HepG2 (cell line): Measurements from ENCODE around the gene TJP3. TPM values are rescaled to one million over a fixed set of nuclear protein-coding genes. Genes with fewer than 3 reads are reported as not detected.

Source experiments
- ARNT2 ChIP-seq: sonication (generic); formaldehyde crosslinking; IDR thresholded peaks from 2 replicates; pipeline ENCODE4 v1.8.0; 2022; ENCODE audit warnings: mild to moderate bottlenecking, low read depth, missing genetic modification reagents, moderate library complexity
- BRF2 ChIP-seq: sonication (generic); formaldehyde crosslinking; IDR thresholded peaks from 2 replicates; pipeline ENCODE4 v1.8.1; 2022; ENCODE audit warnings: mild to moderate bottlenecking, missing genetic modification reagents
- IRX3 ChIP-seq: sonication (generic); formaldehyde crosslinking; IDR thresholded peaks from 2 replicates; pipeline ENCODE4 v1.8.1; 2023; ENCODE audit warnings: mild to moderate bottlenecking, low read depth, missing genetic modification reagents, borderline replicate concordance
- KLF11 ChIP-seq: IDR thresholded peaks from 2 replicates; pipeline ENCODE4 v1.6.1; 2016; ENCODE audit warnings: missing compliant biosample characterization
- POLR2AphosphoS5 ChIP-seq: IDR thresholded peaks from 2 replicates; pipeline ENCODE4 v1.6.1; 2012; ENCODE audit warnings: low read depth, low read length
- SRSF4 ChIP-seq: fragments of 200-400 bp; formaldehyde crosslinking; IDR thresholded peaks from one replicate; pipeline ENCODE4 v1.6.1; 2018; ENCODE audit warnings: mild to moderate bottlenecking, low read depth, low read length, moderate library complexity; ENCODE audit not compliant: poor library complexity, severe bottlenecking
- TARDBP ChIP-seq: sonication (generic); formaldehyde crosslinking; IDR thresholded peaks from 2 replicates; pipeline ENCODE4 v1.8.0; 2022; ENCODE audit warnings: mild to moderate bottlenecking, missing genetic modification reagents
- TEF ChIP-seq: sonication (generic); formaldehyde crosslinking; IDR thresholded peaks from 2 replicates; pipeline ENCODE4 v1.5.0; 2020; ENCODE audit warnings: missing genetic modification reagents
- YY1 ChIP-seq: IDR thresholded peaks from 2 replicates; pipeline ENCODE4 v1.6.1; 2011; ENCODE audit warnings: low read length, low read depth, moderate library complexity, mild to moderate bottlenecking; ENCODE audit not compliant: insufficient read depth, insufficient replicate concordance
- ZNF326 ChIP-seq: sonication (generic); formaldehyde crosslinking; IDR thresholded peaks from 2 replicates; pipeline ENCODE4 v1.4.0; 2020; ENCODE audit warnings: missing genetic modification reagents, borderline replicate concordance
- ZNF331 ChIP-seq: sonication (generic); formaldehyde crosslinking; IDR thresholded peaks from 2 replicates; pipeline ENCODE4 v1.4.0; 2020; ENCODE audit warnings: missing genetic modification reagents
- ZNF34 ChIP-seq: sonication (generic); formaldehyde crosslinking; IDR thresholded peaks from 2 replicates; pipeline ENCODE4 v1.4.0; 2020; ENCODE audit warnings: mild to moderate bottlenecking, missing genetic modification reagents, borderline replicate concordance
- ZNF768 ChIP-seq: sonication (generic); formaldehyde crosslinking; IDR thresholded peaks from 2 replicates; pipeline ENCODE4 v1.4.0; 2020; ENCODE audit warnings: missing genetic modification reagents
- ZNF850 ChIP-seq: sonication (generic); formaldehyde crosslinking; conservative IDR thresholded peaks from 2 replicates; pipeline ENCODE4 v1.9.0; 2021; ENCODE audit warnings: mild to moderate bottlenecking, missing genetic modification reagents
- polyA plus RNA-seq, 8 experiments: library from polyadenylated mRNA; depleted of rRNA in 3 of 8; stranded (reverse) in 7 of 8; unstranded in 1 of 8; fragments of >200 nt; fragmentation: Illumina TruSeq in 4 of 8; extraction: Trizol in 4 of 8; gene quantifications; 2 replicates each; pipeline versions ENCODE4 v1.2.1 to v1.2.3, GENCODE V29; 2011 to 2016; ENCODE audit warnings: low read depth in 4 of 8, missing spikeins in 1 of 8, mixed read lengths in 1 of 8; ENCODE audit not compliant: insufficient read depth in 1 of 8
- total RNA-seq, 5 experiments: library from RNA; depleted of rRNA; stranded (reverse); fragments of >200 nt; fragmentation: Illumina TruSeq; extraction: Trizol; gene quantifications; 2 replicates each; pipeline ENCODE4 v1.2.3, GENCODE V29; 2016; ENCODE audit warnings: low read depth in 1 of 5
- TF ChIP-seq, protein P1 (sequence below): sonication (generic); formaldehyde crosslinking; IDR thresholded peaks from 2 replicates; pipeline ENCODE4 v1.4.0; 2020; ENCODE audit warnings: missing genetic modification reagents; ENCODE audit errors: not compliant biosample characterization

Gene TJP3
- total and polyA plus RNA-seq, 2 of the 13 experiments (the other 11 are each of a cell fraction or from before 2014, with no cell fraction given) = 2.3 to 21.5 TPM

GRCh38 chr19:3667037-3667638 lies 41.0 kb upstream of the TJP3 start (continued):
- no peak for TF ChIP-seq TARDBP (CRISPR knock-in tag)
- no peak for TF ChIP-seq ZNF331 (CRISPR knock-in tag)
- no peak for TF ChIP-seq KLF11 (CRISPR knock-in tag)
- no peak for TF ChIP-seq ZNF326 (CRISPR knock-in tag)
- no peak for TF ChIP-seq IRX3 (CRISPR knock-in tag)
- TF ChIP-seq ZNF768 (CRISPR knock-in tag) = peak; percentile 94
- TF ChIP-seq ARNT2 = no peak
- no peak for TF ChIP-seq ZNF850 (CRISPR knock-in tag)
- TF ChIP-seq, protein P1, sequence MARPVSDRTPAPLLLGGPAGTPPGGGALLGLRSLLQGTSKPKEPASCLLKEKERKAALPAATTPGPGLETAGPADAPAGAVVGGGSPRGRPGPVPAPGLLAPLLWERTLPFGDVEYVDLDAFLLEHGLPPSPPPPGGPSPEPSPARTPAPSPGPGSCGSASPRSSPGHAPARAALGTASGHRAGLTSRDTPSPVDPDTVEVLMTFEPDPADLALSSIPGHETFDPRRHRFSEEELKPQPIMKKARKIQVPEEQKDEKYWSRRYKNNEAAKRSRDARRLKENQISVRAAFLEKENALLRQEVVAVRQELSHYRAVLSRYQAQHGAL = no peak
- TF ChIP-seq YY1 = no peak
- no peak for TF ChIP-seq POLR2AphosphoS5
- no peak for TF ChIP-seq TEF (CRISPR knock-in tag)
- TF ChIP-seq SRSF4 = no peak
- TF ChIP-seq ZNF34 = no peak
- TF ChIP-seq BRF2 (CRISPR knock-in tag) = no peak
